HG03457 (cell line): Measurements from ENCODE around the gene MGAT3.
A peak's percentile ranks its signal among the peaks of the same experiment; 100 is the strongest.

ENCODE experiments used
- ATAC-seq: cut with Tn5 transposase; IDR thresholded peaks from one replicate; pipeline ENCODE4 v1.9.1; 2021; ENCODE audit warnings: moderate number of reproducible peaks; ENCODE audit not compliant: unreplicated experiment

Gene MGAT3

GRCh38 chr22:39525658-39525975, 68.8 kb downstream of the MGAT3 start:
- no peak for ATAC-seq

- ATAC-seq, result no peak
Observed at GRCh38 chr22:39526736-39527171, 69.9 kb downstream of the MGAT3 start.

- ATAC-seq, result no peak
Observed at GRCh38 chr22:39527481-39527961, 70.7 kb downstream of the MGAT3 start.

GRCh38 chr22:39528080-39528661, 71.4 kb downstream of the MGAT3 start:
- no peak for ATAC-seq

GRCh38 chr22:39528681-39529486, 72.1 kb downstream of the MGAT3 start:
- peak; percentile 28 for ATAC-seq

- ATAC-seq, result no peak
Observed at GRCh38 chr22:39529487-39529851, 72.7 kb downstream of the MGAT3 start.

- no peak for ATAC-seq
Observed at GRCh38 chr22:39530116-39530515, 73.3 kb downstream of the MGAT3 start.

- no peak for ATAC-seq
Observed at GRCh38 chr22:39530692-39531331, 74.0 kb downstream of the MGAT3 start.

GRCh38 chr22:39532215-39533073, 75.6 kb downstream of the MGAT3 start, which contains the start of gene RPS19BP1:
Gene RPS19BP1 (minus strand): TSS chr22:39532748. CDS start chr22:39532738, 10 bp downstream.
- ATAC-seq, result peak; percentile 58

GRCh38 chr22:39534092-39534506, 77.3 kb downstream of the MGAT3 start:
- ATAC-seq, result no peak

GRCh38 chr22:39534591-39535356, 78.0 kb downstream of the MGAT3 start:
- no peak for ATAC-seq

GRCh38 chr22:39535357-39535725, 78.5 kb downstream of the MGAT3 start:
- ATAC-seq, result no peak

GRCh38 chr22:39535831-39536449, 79.1 kb downstream of the MGAT3 start:
- ATAC-seq, result no peak

- no peak for ATAC-seq
Observed at GRCh38 chr22:39536711-39537110, 79.9 kb downstream of the MGAT3 start.

GRCh38 chr22:39537975-39538374, 81.2 kb downstream of the MGAT3 start:
- ATAC-seq, result no peak
